Measurements from ENCODE around the gene TRAPPC14.

GRCh38 chr7:100106633-100107032 is 51.9 kb downstream of the TRAPPC14 start:
- TF ChIP-seq EP300 (IDR thresholded peaks at IDR 0.05) (no peak), POLR2A (IDR thresholded peaks at IDR 0.05) (no peak), CTCF (IDR thresholded peaks at IDR 0.05) (no peak)

Data from tibial nerve (tissue), 4 donors.